ENCODE data around the gene RAB35.

Gene RAB35

DNA sequence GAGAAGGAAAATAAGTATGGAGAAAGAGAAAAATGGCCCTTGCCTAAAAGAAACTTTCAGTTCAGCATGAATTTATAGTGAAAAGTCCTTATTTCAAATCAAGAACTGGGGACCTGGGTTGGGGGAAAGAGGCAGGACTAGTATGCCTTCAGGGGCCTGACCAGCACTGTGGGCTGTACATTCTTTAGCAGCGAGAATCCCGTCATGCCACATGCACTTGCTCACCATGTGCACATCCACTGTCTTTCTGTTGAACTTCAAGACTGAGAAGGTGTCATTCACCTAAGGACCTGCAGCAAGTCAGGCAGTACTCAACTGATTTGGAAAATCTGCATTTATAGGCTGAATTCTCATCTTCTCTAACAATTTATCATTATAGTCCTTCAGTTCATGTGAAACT, 50.2 kb downstream of the RAB35 start:
- TF ChIP-seq, protein P1, sequence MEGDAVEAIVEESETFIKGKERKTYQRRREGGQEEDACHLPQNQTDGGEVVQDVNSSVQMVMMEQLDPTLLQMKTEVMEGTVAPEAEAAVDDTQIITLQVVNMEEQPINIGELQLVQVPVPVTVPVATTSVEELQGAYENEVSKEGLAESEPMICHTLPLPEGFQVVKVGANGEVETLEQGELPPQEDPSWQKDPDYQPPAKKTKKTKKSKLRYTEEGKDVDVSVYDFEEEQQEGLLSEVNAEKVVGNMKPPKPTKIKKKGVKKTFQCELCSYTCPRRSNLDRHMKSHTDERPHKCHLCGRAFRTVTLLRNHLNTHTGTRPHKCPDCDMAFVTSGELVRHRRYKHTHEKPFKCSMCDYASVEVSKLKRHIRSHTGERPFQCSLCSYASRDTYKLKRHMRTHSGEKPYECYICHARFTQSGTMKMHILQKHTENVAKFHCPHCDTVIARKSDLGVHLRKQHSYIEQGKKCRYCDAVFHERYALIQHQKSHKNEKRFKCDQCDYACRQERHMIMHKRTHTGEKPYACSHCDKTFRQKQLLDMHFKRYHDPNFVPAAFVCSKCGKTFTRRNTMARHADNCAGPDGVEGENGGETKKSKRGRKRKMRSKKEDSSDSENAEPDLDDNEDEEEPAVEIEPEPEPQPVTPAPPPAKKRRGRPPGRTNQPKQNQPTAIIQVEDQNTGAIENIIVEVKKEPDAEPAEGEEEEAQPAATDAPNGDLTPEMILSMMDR (conservative IDR thresholded peaks at IDR 0.05) = no peak
- no peak overlapping the region for H3K27ac ChIP-seq

GRCh38 chr12:120065472-120065871, 51.1 kb downstream of the RAB35 start:
- H3K27ac ChIP-seq = no peak overlapping the region
- TF ChIP-seq, protein P1 (conservative IDR thresholded peaks at IDR 0.05) = no peak
- no peak for TF ChIP-seq ZFX (IDR thresholded peaks at IDR 0.05)

DNA sequence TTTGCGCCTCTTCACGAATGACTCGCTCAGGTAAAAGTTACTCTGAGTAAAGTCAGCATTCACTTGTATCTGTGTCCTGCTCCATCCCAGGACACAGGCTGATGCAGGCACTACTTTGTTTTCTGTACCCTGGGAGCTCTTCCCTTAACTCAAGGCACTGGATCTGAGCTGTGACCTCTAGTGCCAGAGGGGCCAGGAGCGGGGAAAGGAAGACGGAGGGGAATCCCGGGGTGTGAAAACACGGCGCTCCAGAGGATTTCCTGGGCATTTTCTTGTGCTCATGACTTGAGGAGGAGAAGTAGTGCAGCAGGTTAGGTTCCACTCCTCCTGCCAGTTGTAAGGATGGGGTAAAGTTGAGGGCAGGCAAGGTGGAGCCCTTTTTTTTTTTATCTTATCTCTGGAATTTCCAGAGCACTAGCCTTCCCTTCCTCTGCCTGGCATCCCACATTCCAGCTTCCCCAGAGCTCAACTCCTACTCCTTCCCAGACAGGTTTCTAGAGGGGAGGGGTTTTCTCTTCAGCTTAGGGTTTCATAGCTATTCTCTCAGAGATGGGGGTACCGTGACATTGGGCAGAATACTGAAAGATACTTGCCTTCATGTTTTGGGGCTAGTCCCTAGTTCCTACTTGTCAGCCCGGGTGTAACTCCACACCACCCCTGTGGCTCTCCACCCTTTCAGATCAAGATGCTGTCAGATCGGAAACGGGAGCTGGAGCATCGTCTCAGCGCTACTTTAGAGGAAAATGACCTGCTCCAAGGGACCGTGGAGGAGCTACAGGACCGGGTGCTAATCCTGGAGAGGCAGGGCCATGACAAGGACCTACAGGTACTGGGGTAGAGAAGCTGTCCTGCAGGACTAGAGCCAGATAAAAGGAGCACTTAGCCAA, 52.3 kb downstream of the RAB35 start:
- no peak overlapping the region for H3K27ac ChIP-seq

DNA sequence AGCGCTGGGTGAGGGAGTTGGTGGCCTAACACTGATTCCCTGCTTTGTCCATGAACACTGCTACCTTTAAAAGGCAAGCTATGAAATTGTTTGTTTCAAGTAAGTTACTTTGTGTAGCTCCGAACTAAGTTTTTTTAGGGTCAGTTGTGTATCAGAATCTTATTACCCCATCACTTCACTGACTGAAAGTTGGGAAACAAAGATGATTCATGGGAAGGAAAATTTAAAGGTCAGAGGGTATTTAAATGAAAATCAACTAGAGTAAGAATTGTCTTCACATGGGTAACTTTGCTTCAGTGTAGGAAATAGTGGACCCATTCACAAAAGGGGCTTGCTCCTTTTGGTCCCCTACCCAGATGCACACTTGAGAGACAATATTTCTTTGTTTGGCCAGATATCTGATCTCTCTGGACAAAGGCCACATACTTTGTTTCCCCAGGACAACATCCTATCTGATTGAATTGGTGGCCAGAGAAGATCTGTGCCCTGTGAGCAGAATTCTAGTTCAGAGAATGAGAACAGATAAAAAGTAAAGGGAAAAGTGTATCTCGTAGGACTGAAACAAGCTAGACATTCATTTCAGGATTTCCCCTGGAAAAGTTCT, 53.5 kb downstream of the RAB35 start:
- no peak for TF ChIP-seq ZFX (IDR thresholded peaks at IDR 0.05)
- TF ChIP-seq, protein P1 (conservative IDR thresholded peaks at IDR 0.05) = no peak

More for the DNA sequence above, 52.3 kb downstream of the RAB35 start:
- TF ChIP-seq, protein P1 (conservative IDR thresholded peaks at IDR 0.05) = no peak
- TF ChIP-seq ZFX (IDR thresholded peaks at IDR 0.05) = no peak

DNA sequence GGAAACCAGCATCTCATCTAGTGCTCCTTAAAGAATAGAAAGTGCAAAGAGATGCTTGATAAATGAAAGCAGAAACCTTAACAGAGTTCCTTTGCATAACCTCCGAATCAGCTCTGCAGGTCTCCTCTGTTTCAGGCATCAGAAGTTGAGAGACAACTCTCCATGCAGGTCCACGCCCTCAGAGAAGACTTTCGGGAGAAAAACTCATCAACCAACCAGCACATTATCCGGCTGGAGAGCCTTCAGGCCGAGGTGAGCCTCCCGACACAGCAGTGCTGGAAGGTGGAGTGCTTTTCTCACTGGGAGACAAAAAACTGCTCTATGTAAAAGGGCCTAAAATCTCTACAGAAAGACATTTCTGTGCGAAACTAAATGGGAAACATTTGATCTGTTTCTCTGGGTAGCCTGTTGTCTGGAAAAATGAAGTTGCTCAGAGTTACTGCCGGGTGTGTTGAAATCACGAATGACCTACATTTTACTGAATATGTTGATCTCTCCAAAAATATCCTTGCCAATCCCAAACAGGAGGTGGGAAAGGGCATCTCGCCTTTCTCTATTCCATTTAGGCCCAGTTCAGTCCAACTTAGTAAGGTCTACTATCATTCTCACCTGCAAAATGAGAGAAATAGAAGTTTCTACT, 54.9 kb downstream of the RAB35 start:
- no peak overlapping the region for H3K27ac ChIP-seq
- TF ChIP-seq, protein P1 (conservative IDR thresholded peaks at IDR 0.05) = no peak
- TF ChIP-seq ZFX (IDR thresholded peaks at IDR 0.05) = no peak

More for the DNA sequence above, 53.5 kb downstream of the RAB35 start:
- no peak overlapping the region for H3K27ac ChIP-seq

DNA sequence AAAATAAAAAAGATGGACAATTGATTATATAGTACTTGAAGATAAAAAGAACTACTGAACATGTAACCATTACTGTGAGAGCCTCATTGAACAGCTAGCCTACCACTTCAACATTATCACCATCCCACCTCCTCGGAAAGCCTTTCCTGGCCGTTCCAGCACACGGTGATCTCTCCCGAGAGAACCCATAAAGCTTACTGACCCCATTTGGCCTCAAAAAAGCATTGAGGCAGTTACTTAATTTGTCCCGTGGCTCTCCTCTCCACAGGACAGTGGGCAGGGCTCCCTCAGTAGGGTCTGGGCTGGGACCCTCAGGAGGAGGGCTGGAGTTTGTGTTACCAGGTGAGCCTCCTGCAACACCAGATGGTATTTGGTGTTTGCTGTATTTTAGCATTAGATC, 55.8 kb downstream of the RAB35 start:
- TF ChIP-seq ZFX (IDR thresholded peaks at IDR 0.05) = no peak
- TF ChIP-seq, protein P1 (conservative IDR thresholded peaks at IDR 0.05) = no peak
- H3K27ac ChIP-seq = no peak overlapping the region

DNA sequence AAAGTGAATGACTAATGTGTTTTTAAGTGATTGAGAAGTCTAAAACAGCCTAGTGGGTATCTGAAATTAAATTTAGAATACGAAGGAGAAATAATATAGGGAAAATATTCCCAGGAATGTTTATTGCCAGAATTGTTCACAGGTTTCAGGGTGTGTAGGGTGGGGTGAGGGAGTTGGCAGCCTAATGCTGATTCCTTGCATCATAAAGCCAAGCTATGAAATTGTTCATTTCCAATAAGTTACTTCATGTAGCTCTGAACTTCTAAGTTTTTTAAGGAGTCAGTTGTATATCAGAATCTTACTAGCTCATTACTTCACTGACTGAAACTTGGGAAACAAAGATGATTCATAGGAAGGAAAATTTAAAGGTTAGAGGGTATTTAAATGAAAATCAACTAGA, 56.4 kb downstream of the RAB35 start:
- no peak overlapping the region for H3K27ac ChIP-seq

More for the DNA sequence above, 56.4 kb downstream of the RAB35 start:
- TF ChIP-seq ZFX (IDR thresholded peaks at IDR 0.05) = no peak
- TF ChIP-seq, protein P1 (conservative IDR thresholded peaks at IDR 0.05) = no peak

Measured in C4-2B (cell line).